NOMO-1 (cell line): Measurements from ENCODE around the gene NEMP2.

Experiments used
- DNase-seq, 2 experiments: peaks; one replicate each; lab custom pipeline; 2025; ENCODE audit not compliant: unreplicated experiment in 2 of 2; lab: John Stamatoyannopoulos, UW

Gene NEMP2, protein sequence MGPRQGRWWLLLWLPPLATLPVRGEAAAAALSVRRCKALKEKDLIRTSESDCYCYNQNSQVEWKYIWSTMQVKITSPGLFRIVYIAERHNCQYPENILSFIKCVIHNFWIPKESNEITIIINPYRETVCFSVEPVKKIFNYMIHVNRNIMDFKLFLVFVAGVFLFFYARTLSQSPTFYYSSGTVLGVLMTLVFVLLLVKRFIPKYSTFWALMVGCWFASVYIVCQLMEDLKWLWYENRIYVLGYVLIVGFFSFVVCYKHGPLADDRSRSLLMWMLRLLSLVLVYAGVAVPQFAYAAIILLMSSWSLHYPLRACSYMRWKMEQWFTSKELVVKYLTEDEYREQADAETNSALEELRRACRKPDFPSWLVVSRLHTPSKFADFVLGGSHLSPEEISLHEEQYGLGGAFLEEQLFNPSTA

DNA sequence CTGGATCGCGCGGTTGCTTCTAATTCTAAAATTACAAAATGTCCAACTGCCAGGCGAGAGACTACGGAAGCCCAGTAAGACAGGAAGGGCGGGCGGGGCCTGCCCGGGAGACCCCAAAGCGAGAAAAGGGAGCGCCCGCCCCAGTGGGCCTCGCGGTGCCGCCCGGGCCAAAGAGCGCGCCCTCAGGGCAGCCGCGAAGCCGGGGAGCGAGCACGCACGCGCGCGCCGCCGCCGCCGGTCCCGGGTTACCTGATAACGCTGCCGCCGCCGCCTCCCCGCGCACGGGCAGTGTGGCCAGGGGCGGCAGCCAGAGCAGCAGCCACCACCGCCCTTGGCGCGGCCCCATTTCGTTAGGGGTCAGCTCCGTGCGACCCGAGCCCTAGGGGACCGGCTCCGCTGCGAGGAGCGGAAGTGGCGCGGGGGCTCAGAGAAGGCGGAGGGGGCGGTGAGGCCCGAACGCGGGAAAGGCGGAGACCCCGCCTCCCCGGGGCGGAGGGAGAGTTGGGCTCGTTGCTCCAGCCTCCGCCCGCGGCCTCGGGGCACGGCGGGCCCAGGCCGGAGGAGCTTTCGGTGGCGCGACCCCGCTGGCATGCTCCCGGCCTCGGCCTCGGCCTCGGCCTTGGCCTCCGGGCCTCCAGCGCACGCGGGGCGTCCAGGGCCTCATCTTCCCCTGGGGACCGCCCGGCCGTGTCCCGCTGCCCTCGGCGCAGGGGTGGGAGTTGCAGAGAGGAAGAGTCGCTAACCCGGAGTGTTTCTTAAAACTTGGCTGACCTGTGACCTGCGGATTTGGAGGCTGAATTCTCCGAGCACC, at the start of gene NEMP2:
NEMP2 (minus strand) TSS at position 413 of the 811 bp plus-strand sequence; CDS start at position 346, 67 bp downstream.
- peak; percentile 84 to 87 for DNase-seq

DNA sequence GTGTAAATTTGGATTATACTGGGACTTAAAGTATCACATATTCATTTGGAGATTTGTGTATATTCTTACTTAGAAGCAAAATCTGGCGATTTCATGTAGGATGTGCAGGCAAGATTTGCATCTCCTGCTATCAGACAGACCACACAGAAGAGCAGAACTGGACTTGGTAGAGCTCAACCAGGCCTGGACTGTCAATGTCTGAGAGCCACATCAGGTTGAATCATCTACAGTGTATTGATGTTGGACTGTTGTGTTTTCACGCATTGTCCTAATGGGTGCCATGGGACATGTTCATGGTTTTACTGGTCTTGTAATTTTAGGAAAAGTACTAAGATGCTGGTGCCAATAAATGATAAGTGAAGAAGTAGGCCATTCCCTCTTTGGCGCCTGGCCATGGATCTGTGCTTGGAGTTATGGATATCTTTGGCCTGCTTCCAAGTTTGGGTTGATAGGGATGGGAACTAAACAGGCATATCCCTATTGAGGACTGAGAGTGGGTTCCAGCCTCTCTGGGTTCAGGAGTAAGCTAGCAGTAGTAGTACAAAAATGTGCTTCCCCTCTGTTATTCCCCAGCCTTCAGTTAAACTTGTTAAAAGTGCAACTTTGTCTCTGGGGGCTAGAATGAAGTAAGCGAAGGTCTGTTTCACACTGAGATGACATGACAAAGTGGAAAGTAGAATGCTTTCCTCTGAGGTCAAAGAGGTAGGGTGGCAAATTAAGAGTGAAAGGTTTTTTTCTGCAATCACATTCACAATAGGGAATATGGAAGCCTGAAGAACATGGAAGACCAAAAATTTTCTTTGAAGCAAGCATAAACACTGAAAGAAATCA, 49.2 kb upstream of the NEMP2 start:
- no peak for DNase-seq

- DNase-seq: no peak
Measured at GRCh38 chr2:190582736-190583506, 48.4 kb upstream of the NEMP2 start.

DNA sequence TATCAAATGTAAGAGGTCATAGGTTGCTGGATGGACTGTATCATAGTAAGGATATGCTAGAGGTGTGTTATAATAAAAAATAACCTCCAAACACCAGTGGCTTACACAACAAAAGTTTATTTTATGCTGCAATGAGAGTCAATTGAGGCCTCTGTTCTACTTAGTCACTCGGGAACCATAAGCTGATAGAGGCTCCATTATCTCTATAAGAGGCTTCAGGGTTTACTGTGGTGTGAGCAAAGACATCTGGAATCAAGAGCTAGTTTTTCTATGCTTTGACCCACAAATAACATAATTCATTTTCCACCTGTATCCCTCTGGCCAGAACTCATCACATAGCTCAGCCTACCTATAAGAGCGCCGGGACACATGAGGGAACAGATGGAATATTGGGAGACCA, 47.5 kb upstream of the NEMP2 start:
- no peak for DNase-seq

DNA sequence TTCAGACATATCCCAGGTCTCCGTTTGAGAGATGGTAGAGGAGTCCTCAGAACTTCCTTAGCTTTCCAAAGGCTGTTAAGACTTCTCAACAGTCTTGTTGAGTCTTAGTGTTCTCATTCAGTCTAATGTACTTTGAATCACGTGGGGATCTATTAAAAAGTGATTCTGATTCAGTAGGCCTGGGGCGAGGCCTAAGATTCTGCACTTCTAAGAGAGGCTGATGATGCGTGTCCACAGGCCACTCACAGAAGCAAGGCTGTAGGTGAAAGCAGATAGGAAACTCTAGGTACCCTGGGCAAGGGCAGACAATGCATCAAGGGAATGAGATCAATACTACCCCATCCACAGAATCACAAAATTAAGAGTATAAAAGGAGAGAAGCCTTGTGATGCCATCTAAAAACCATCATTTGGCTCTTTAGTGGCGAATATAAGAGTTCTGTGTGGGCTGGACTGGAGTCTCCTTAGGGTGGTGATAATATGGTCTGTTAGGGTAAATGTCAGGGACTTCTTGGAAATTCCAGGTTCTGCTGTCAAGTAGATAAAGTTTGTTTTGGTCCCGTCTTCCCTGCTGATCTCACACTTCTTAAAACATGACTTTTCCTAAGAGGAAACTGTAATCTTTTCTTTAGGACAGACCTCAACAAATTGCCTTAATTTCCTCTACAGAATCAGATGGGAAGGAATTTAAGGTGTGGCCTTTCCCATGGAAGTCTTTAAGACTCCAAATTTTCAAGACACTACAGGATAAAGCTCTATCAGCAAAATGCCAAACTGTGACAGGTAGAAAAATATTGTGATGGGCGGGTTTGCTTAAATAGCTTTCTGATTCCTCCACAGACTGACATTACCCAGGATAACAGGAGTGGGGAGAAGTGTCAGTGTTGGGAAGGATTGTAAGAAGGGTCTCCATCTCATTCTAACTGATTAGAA, 45.7 kb upstream of the NEMP2 start:
- DNase-seq: no peak

- no peak for DNase-seq
Measured at GRCh38 chr2:190579058-190579410, 44.5 kb upstream of the NEMP2 start.

DNA sequence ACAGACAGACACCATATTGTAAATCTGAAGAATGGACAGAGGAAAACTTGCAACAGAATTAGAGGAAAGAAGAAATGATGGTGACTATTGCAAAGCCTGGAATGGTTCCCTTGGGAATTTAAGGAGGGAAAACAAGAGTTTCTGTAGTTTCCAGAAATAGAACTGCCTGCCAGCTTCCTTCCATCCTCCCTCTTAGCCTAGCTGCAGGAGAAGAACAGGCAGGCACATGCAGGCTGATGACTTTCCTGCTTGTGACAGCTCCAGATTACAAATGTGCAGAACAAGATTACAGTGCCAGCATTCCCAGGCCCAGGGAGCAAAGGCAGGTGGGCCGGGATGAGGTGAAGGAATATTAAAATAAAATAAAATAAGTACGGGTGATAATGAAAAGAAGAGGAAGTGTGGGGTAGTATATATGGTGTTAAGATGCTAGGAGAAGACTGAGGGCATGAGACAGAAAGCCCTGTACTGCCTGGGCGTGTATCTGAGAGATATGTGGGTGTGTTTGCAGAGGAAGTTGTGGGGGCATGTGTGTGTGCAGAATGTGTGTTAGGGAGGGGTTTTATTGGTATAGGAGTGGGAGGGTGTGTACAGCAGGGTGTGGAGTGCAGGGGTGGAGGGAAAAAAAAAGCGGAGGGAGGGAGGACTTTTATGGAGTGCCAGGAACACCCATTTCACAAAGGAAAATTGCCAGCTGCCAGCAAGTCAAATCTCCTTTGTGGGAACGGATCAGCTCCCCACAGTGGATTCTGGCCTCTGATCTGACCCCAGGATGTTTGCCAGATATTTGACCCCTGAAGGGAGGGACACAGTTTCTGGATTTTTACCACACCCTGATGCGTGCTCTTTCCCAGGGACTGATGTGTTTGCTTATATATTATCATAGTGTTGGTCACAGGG, 43.9 kb upstream of the NEMP2 start:
- no peak for DNase-seq

- no peak for DNase-seq
Measured at GRCh38 chr2:190576573-190576972, 42.1 kb upstream of the NEMP2 start.

DNA sequence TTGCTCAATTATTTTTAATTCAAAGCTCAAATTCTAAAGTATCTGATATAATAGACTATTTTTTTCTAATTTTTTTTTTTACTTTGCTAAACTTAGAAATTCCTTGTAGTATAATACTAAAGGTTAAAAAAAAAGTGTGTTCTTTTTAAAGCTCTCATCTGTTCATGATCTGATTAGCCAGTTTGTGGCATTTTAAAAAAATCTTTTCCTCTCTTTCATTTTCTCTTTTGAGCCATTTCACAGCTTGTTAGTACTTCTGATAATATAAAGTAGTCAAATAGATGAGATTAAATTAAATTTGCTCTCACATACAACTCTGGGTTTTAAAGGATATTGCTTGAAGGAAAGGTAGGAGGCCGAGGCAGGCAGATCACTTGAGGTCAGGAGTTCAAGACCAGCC, 40.7 kb upstream of the NEMP2 start:
- no peak for DNase-seq

DNA sequence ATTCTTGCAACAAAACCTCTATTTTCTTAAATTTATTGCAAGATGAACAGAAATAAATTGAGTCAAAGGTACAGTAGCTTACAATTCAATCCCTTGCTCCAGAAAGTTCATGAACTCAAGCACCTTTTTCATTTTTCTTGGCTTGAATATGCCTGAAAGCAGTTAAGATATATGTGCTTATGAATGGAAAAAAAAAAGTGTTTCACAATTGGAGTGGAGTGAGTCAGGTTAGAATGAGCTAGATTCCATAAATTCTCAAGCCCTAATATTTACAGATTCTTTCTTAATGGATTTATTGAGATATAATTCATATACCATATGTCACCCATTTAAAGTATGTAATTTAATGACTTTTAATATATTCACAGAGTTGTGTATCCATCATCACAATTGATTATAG, 39.6 kb upstream of the NEMP2 start:
- DNase-seq: no peak

DNA sequence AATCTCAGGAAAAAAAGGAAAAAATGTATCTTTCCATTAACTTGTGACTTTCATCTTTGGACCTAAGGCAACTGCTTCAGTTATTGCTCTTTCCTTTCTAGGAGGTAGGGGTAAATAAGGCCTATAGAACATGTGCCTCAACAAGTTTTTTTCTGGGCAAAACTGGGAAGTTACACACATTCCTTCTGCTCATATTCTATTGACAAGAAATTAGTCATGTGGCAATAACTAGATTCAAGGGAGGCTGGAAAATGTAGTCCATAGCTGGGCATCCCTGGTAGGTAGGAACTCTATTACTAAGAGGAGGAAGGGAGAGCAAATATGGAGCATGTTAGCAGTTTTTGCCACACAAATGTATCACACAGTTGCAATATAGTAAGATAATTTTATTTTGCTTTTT, 37.7 kb upstream of the NEMP2 start:
- no peak for DNase-seq

DNA sequence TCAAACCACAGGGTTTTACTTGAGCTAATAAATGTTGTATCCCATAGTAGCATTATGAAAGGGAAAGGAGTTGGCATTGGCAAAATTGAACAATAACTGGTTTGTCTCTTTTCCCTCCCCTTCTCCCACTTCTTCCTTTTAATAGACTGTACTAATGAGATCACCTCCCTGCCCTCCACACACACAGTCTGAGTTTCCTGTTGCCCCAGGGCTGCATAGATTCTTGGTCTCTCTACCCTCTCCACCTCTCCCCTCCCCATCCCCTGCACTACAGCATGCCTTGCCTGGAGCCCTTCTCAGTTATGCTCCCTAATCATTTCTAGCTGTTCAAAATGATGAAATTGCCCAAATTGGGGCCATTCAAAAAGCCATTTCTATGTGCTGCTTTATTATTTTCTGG, 37.2 kb upstream of the NEMP2 start:
- no peak for DNase-seq

DNA sequence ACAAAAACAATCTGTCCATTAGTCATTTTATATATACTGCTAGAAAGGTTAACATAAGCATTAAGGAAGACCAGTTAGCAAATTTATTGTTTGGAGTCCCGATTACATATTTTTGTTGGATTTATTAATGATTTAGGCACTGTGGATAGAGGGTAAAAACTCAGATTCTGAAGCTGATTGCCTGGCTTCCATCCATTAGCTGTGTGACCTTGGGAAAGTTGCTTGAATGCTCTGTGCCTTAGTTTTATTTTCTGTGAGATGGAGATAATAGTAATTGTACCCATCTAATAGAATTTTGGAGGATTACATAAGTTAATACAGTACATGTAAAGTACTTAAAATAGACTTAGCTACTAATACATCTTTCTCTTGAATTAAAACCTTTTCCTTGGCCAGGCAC, 36.3 kb upstream of the NEMP2 start:
- DNase-seq: no peak

DNA sequence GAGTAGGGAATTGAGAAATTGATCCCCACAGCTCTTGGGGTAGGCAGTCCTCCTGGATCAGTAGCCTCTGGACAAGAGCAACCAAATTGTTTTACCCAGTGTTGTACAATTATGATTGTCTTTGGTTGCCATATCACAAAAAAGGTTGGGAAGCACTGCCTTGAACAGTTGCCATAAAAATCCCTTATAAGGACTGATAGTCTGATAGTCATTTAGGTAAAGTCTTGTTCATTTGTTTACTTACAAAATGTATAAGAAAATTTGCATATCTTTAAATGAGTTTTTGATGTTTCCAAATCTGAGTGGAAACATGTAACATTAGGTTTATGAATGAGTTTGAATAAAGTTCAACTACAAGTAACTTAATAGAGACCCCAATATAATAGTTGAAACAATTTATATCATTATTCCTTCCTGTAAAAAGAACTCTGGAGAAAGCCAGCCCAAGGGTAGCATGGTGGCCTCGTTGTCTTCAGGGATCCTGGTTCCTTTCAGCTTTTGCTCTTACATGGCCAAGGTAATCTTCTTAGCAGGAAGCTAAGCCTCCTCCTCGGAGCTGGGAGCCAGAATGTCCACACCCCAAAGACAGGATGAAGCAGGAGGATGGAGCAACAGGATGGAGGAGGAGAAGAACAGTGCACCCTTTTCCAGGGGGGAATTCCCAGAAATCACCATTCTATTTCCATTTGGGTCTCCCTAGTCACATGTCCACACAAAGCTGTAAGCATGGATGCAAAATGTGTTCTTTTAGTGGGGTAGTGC, 35.7 kb upstream of the NEMP2 start:
- DNase-seq: no peak

DNA sequence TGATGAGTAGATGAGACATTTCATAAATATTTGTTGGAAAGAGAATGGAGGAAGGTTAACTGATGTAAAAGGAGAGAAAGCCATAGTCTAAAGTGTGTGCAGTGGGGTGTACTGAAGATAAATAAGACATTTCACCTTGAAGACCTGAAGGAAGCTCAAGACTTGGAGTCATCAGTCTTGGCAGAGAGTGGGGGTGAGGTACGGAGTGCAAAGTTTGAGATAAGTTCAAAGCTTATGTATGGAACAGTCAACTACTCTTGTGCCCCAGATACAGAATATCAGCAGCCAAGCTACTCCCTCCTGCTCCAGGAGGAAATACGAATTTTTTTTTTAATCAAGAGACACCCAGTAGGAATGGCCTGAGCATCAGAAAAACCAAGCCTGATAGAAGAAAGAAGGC, 30.3 kb upstream of the NEMP2 start:
- no peak for DNase-seq

DNA sequence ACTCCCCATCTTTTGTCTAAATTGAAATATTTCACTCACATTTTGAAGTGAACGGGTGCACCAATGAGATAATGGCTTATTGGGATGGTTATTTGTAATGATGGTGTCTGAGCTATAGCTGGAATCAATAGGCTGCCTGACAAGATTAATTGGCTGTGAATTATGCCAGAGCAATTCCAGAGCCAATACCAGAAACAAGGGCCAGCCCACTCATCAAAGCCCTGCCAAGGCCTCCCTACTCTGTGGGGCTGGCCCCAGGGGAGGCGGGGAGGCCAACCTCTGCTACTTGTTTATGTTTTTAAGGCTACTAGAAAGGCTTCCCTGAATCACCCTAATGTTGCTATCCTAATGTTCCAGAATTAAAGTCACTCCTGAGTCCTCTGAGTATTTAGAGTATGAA, 29.1 kb upstream of the NEMP2 start:
- no peak for DNase-seq

GRCh38 chr2:190563109-190563508, 28.6 kb upstream of the NEMP2 start:
- no peak for DNase-seq

- no peak for DNase-seq
Measured at GRCh38 chr2:190562121-190562520, 27.6 kb upstream of the NEMP2 start.
